ENCODE data around the gene SPSB4.
"Not testable (repeated sequence)": the region's sequence is repeated elsewhere in the genome, so short reads cannot be mapped to it uniquely, and the experiment has no call there.

The SPSB4 gene

GRCh38 chr3:141096981-141097380 is 45.8 kb downstream of the SPSB4 start:
- no peak for DNase-seq

- DNase-seq = no peak
Measured at GRCh38 chr3:141100112-141100511, 49.0 kb downstream of the SPSB4 start.

GRCh38 chr3:141100531-141101320 is 49.6 kb downstream of the SPSB4 start:
- no peak for DNase-seq

- DNase-seq = no peak
Measured at GRCh38 chr3:141102372-141102771, 51.2 kb downstream of the SPSB4 start.

- no peak for DNase-seq
Measured at GRCh38 chr3:141103067-141103466, 51.9 kb downstream of the SPSB4 start.

- no peak for DNase-seq
Measured at GRCh38 chr3:141103503-141103902, 52.4 kb downstream of the SPSB4 start.

GRCh38 chr3:141104151-141104821 is 53.1 kb downstream of the SPSB4 start:
- no peak for DNase-seq

GRCh38 chr3:141105828-141106628 is 54.9 kb downstream of the SPSB4 start:
- peak; percentile 77 to 91 for DNase-seq

GRCh38 chr3:141106842-141107241 is 55.7 kb downstream of the SPSB4 start:
- no peak for DNase-seq

- DNase-seq = no peak
Measured at GRCh38 chr3:141108039-141108438, 56.9 kb downstream of the SPSB4 start.

GRCh38 chr3:141109751-141110150 is 58.6 kb downstream of the SPSB4 start:
- no peak for DNase-seq

- no peak for DNase-seq
Measured at GRCh38 chr3:141110322-141110721, 59.2 kb downstream of the SPSB4 start.

GRCh38 chr3:141111364-141112155 is 60.4 kb downstream of the SPSB4 start:
- no peak for DNase-seq

GRCh38 chr3:141112686-141113297 is 61.6 kb downstream of the SPSB4 start:
- no peak for DNase-seq

GRCh38 chr3:141113680-141114079 is 62.5 kb downstream of the SPSB4 start:
- not testable (repeated sequence) for DNase-seq

GRCh38 chr3:141114179-141114745 is 63.1 kb downstream of the SPSB4 start:
- no peak for DNase-seq

GRCh38 chr3:141114816-141115460 is 63.8 kb downstream of the SPSB4 start:
- DNase-seq = peak in 1 of 2 experiments; percentile 33

GRCh38 chr3:141115789-141116541 is 64.8 kb downstream of the SPSB4 start:
- no peak for DNase-seq

GRCh38 chr3:141116721-141117120 is 65.6 kb downstream of the SPSB4 start:
- no peak for DNase-seq

GRCh38 chr3:141117982-141118381 is 66.8 kb downstream of the SPSB4 start:
- DNase-seq = peak; percentile 66 to 70

Measured in NCI-H526 (cell line).